HUES48 (cell line): Measurements from ENCODE around the gene PDPR.
"Not testable (repeated sequence)": the region's sequence is repeated elsewhere in the genome, so short reads cannot be mapped to it uniquely, and the experiment has no call there.

Source experiments
- H3K27ac ChIP-seq: one replicate; pipeline ENCODE4 v1.7.0; 2013; ENCODE audit warnings: low read depth, low read length, inconsistent platforms
- H3K27me3 ChIP-seq: 2 replicates; pipeline ENCODE4 v1.6.1; 2013; ENCODE audit warnings: mild to moderate bottlenecking, low read length; ENCODE audit not compliant: control insufficient read depth, insufficient read depth
- H3K36me3 ChIP-seq: 2 replicates; pipeline ENCODE4 v1.6.1; 2013; ENCODE audit warnings: low read length; ENCODE audit not compliant: control insufficient read depth, insufficient read depth
- H3K4me1 ChIP-seq: 2 replicates; pipeline ENCODE4 v1.6.1; 2013; ENCODE audit warnings: mild to moderate bottlenecking, low read length; ENCODE audit not compliant: control insufficient read depth, insufficient read depth
- H3K4me3 ChIP-seq: 2 replicates; pipeline ENCODE4 v1.5.1; 2013; ENCODE audit warnings: mild to moderate bottlenecking, low read depth, low read length
- H3K9ac ChIP-seq: 2 replicates; pipeline ENCODE4 v1.6.1; 2013; ENCODE audit warnings: mild to moderate bottlenecking, low read depth, low read length, moderate library complexity
- H3K9me3 ChIP-seq: 2 replicates; pipeline ENCODE4 v1.6.1; 2013; ENCODE audit warnings: low read length; ENCODE audit not compliant: control insufficient read depth, insufficient read depth

PDPR gene

DNA sequence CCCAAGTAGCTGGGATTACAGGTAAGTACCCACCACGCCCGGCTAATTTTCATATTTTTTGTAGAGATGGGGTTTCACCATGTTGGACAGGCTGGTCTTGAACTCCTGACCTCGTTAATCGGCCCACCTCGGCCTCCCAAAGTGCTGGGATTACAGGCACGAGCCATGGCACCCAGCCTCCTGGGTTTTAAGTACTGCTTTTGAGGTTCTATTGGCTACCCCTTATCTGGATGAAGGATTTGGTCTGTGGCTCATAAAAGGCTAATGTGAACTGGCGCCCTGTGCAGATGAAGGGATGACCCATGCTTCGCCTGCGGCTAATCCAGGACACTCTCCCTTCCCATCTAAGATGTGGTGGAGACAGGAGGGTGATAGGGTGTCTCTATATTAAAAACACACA lies 85.0 kb downstream of the PDPR start:
- H3K27ac ChIP-seq, H3K27me3 ChIP-seq, H3K9me3 ChIP-seq: not testable (repeated sequence)

DNA sequence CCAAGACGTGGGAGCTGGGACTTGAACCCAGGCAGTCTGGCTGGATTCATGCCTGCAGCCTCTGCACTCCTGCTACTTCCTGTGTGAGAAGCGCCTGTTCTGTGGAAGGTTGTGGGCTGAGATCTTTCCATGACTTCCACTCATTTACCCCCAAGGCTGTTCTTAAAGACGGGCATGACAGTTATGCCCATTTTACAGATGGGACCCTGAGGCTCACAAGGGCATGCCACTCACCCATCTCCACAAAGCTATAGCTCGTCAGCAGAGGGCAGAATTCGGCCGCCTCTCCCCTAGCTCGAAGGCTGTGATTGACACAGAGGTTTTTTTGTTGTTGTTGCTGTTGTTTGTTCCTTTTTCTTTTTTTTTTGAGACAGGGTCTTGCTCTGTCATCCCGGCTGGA lies 85.9 kb downstream of the PDPR start:
- H3K36me3 ChIP-seq, H3K4me3 ChIP-seq: not testable (repeated sequence)

More for the DNA sequence above, 85.0 kb downstream of the PDPR start:
- not testable (repeated sequence) for H3K4me3 ChIP-seq, H3K4me1 ChIP-seq, H3K9ac ChIP-seq, H3K36me3 ChIP-seq

GRCh38 chr16:70203508-70203907 lies 89.4 kb downstream of the PDPR start:
- H3K27me3 ChIP-seq, H3K4me3 ChIP-seq, H3K36me3 ChIP-seq, H3K9me3 ChIP-seq, H3K27ac ChIP-seq, H3K4me1 ChIP-seq, H3K9ac ChIP-seq: not testable (repeated sequence)

More for the DNA sequence above, 85.9 kb downstream of the PDPR start:
- H3K4me1 ChIP-seq, H3K27me3 ChIP-seq, H3K9me3 ChIP-seq, H3K27ac ChIP-seq, H3K9ac ChIP-seq: not testable (repeated sequence)

DNA sequence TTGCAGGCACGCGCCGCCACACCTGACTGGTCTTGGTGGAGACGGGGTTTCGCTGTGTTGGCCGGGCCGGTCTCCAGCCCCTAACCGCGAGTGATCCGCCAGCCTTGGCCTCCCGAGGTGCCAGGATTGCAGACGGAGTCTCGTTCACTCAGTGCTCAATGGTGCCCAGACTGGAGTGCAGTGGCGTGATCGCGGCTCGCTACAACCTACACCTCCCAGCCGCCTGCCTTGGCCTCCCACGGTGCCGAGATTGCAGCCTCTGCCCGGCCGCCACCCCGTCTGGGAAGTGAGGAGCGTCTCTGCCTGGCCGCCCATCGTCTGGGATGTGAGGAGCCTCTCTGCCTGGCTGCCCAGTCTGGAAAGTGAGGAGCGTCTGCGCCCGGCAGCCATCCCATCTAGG lies 89.9 kb downstream of the PDPR start:
- H3K4me1 ChIP-seq, H3K9me3 ChIP-seq, H3K36me3 ChIP-seq, H3K27ac ChIP-seq, H3K4me3 ChIP-seq, H3K9ac ChIP-seq, H3K27me3 ChIP-seq: not testable (repeated sequence)

- H3K36me3 ChIP-seq, H3K27me3 ChIP-seq, H3K9me3 ChIP-seq, H3K9ac ChIP-seq, H3K4me3 ChIP-seq, H3K4me1 ChIP-seq, H3K27ac ChIP-seq: not testable (repeated sequence)
Measured at GRCh38 chr16:70204668-70205405, 90.7 kb downstream of the PDPR start.

- H3K9ac ChIP-seq, H3K4me1 ChIP-seq, H3K9me3 ChIP-seq, H3K4me3 ChIP-seq, H3K27me3 ChIP-seq, H3K36me3 ChIP-seq, H3K27ac ChIP-seq: not testable (repeated sequence)
Measured at GRCh38 chr16:70206382-70206781, 92.2 kb downstream of the PDPR start.
